ENCODE results near the gene UGT1A8.
"Not testable (repeated sequence)": the region's sequence is repeated elsewhere in the genome, so short reads cannot be mapped to it uniquely, and the experiment has no call there.

The UGT1A8 gene

GRCh38 chr2:233643128-233643527, 25.7 kb downstream of the UGT1A8 start:
- no peak for DNase-seq

- DNase-seq = not testable (repeated sequence)
These were observed 28.6 kb downstream of the UGT1A8 start for GRCh38 chr2:233646033-233646432.

GRCh38 chr2:233650981-233651380, 33.5 kb downstream of the UGT1A8 start:
- DNase-seq = no peak

GRCh38 chr2:233651430-233651829, 34.0 kb downstream of the UGT1A8 start:
- no peak for DNase-seq

GRCh38 chr2:233654501-233654900, 37.1 kb downstream of the UGT1A8 start:
- DNase-seq = no peak

GRCh38 chr2:233655043-233655442, 37.6 kb downstream of the UGT1A8 start:
- no peak for DNase-seq

DNA sequence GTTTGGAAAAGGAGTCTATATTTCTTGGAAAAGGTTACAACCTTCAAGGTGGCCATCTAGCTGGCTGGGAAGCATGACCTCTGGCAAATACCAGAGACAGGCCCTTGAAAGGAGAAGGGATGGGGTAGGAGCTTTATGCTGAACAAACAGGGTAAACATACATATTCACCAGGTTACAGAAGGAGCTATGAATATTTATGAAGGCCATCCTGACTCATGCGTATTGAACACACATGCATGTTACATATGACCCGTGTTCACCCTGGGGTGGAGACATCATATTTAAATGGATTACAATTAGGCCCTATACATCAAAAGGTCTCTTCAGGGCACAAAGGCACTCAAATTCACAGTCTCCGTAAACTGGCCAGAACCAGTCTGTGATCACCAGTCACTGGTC, 38.5 kb downstream of the UGT1A8 start:
- not testable (repeated sequence) for DNase-seq

DNA sequence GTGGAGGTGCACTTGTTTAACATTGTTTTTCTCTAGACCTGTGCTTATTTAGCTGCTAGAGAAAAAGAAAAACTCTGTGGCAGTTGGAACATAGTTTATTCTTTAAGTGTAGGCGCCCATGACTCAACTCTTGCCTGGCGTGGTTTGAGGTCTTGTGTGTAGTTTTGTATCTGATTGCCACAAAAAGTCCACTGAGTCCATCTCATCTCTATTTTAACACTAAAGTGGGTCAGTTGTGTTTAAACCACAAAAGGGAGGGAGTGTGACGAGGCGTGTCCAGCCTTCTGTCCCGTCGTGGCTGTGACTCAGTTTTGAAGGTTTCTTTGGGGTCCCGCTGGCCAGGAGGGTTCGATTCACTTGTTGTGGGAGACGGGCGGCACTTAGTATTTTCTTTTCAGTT, 39.0 kb downstream of the UGT1A8 start:
- DNase-seq = no peak

GRCh38 chr2:233658610-233659009, 41.2 kb downstream of the UGT1A8 start:
- no peak for DNase-seq

GRCh38 chr2:233663911-233664310, 46.5 kb downstream of the UGT1A8 start:
- DNase-seq = no peak

DNA sequence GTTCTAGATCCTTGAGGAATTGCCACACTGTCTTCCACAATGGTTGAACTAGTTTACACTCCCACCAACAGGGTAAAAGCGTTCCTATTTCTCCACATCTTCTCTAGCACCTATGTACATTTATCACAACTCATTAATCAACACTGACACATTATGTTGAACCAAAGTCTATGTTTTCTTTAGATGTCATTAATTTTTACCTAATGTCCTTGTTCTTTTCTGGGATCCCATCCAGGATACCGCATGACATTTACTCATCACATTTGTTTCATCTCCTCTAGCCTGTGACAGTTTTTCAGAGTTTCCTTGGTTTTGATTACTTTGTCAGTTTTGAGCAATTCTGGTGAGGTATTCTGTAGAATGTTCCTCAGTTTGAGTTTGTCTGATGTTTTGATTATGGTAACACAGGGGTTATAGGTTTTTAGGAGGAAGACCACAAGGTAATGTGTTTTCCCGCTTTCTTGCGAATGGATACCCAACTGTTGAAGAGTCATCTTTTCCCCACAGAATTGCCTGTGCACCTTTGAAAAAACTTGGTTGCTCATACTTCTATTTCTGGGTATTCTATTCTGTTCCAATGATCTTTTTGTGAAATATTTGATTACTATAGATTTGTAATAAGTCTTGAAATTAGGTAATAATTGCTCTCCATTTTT, 51.3 kb downstream of the UGT1A8 start:
- DNase-seq = no peak

DNA sequence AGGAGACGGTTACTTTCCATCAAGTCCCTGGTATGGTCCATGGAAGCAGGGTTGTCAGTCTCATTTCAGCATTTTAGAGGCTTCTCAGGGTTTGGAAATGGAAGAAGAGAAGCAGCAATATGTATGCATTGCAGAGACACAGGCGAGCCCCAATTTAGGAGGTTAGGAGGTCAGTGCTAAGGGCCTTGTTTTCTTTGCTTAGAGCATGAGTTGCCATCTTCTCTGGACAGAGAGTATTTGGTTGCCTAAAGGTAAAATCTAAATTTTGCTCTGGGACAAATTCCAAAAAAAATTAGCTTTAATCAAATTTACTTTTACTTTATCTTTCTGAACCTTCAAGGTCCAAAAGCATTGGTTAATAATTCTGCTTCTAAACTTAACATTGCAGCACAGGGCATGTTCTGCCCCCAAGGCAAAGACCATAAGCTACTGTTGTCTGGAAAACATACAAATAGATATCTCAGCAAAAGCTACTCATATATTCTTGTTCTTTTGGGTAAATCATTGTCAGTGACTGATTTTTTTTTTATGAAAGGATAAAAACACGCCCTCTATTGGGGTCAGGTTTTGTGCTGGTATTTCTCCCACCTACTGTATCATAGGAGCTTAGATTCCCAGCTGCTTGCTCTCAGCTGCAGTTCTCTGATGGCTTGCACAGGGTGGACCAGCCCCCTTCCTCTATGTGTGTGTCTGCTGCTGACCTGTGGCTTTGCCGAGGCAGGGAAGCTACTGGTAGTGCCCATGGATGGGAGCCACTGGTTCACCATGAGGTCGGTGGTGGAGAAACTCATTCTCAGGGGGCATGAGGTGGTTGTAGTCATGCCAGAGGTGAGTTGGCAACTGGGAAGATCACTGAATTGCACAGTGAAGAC, 54.1 kb downstream of the UGT1A8 start, which contains the start of gene UGT1A9:
TSS of gene UGT1A9 (plus strand) at position 609 of the 872 bp plus-strand sequence. CDS start at position 646, 37 bp downstream.
- no peak for DNase-seq

GRCh38 chr2:233672886-233673285, 55.5 kb downstream of the UGT1A8 start:
- no peak for DNase-seq

DNA sequence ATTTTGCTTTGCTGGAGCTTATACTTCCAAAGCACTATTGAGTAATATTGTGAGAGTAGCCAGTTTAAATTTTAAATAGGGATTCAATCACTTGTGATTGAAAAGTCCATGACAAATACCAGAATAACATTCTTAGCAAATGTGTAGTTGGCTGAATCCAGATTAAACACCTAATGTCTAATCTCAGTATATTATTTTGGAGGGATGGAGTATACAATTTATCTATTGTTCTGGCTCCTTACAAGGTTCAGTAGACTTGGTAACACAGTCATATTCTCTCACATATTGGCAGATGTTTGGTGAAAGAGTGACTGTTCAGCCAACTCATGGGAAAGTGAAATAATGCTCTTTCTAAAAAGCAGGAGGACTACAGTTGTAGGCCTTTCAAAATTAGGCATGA, 56.5 kb downstream of the UGT1A8 start:
- DNase-seq = no peak

DNA sequence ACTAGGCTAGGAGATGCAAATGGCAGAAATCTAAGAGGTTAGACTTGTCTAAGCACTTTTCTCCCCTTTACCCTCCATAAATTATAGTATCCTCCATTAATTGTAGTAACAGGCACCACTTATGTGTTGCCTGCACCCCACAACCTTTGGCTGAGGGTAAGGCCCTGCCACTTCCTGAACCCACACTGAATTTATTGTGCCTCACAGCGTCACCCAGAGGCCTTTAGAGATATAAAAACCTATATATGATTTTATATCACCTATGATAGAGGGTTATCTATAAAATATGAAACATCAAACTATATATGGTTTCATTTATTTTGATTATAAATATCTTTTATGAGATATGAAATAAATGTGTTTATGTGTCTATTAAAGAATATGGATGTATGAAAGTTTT, 56.9 kb downstream of the UGT1A8 start:
- no peak for DNase-seq

GRCh38 chr2:233674995-233675394, 57.6 kb downstream of the UGT1A8 start:
- peak in 1 of 3 experiments; percentile 37 for DNase-seq

DNA sequence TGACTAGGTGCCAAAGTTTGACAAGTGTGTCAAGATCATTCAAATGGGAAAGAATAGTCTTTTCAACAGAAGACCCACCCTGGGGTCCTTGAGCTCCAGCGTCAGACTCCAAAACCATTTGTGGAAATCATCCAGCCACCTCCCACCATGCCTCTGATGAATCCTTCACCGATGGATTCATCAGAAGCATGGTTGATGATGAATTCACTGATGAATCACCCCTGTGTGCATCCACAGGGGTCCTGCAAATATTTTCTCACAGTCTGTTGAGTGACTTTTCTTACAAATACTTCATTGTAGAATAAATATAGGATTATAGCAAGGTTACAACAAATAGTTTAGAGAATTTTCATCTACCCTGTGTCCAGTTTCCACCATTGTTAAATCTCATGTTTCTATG, 58.6 kb downstream of the UGT1A8 start:
- DNase-seq = no peak

DNA sequence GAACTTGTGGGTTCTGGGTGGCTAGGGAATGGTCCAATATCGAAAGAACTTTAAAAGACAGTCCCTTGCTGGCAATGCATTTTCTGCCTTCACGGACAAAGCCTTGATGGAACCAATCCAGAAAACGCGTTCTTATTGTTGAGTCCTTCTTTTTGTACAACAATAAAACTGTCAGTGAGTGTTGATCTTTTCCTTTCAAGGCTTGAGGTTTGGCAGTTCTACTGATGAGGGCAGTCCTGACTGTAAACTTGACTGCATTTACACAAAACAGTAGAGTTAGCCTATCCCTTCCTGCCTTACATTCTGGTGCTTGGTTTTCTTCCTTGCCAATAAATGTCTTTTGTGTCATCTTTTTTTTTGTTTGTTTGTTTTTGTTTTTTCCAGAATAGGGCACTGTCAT, 61.8 kb downstream of the UGT1A8 start:
- no peak for DNase-seq

- DNase-seq = no peak
These were observed 63.1 kb downstream of the UGT1A8 start for GRCh38 chr2:233680361-233681045.

- DNase-seq = no peak
These were observed 64.2 kb downstream of the UGT1A8 start, which contains the start of gene UGT1A7 for GRCh38 chr2:233681521-233682099. UGT1A7 (plus strand) TSS chr2:233681901; CDS start chr2:233681938, 37 bp downstream.

- DNase-seq = no peak
These were observed 67.2 kb downstream of the UGT1A8 start for GRCh38 chr2:233684640-233685039.

- no peak for DNase-seq
These were observed 69.5 kb downstream of the UGT1A8 start for GRCh38 chr2:233686928-233687327.

- no peak for DNase-seq
These were observed 70.9 kb downstream of the UGT1A8 start for GRCh38 chr2:233688341-233688740.
